MCF 10A (cell line): ENCODE measurements around the gene MAGI1. TPM values are rescaled to one million over a fixed set of nuclear protein-coding genes. Genes with fewer than 3 reads are reported as not detected.
"Not testable (repeated sequence)": the region's sequence is repeated elsewhere in the genome, so short reads cannot be mapped to it uniquely, and the experiment has no call there.

Experiments
- BruUV-seq: library from RNA; stranded (reverse); fragments of 400-500 nt; replicated peaks from 2 replicates; lab custom pipeline; 2021; lab: Mats Ljungman, UMichigan
- CTCF ChIA-PET: fragments of 300-600 bp; sonication (Branson Sonifier 250); formaldehyde crosslinking; extraction: SDS; loops from one replicate; lab custom pipeline; 2021; ENCODE audit warnings: antibody characterized with exemption, inconsistent platforms; lab: Yijun Ruan, JAX
- POLR2A ChIA-PET: fragments of 300-600, 350-650 bp; sonication (Branson Sonifier 250); formaldehyde crosslinking; extraction: SDS; loops from one replicate; lab custom pipeline; 2020; ENCODE audit warnings: antibody characterized with exemption, inconsistent platforms; lab: Yijun Ruan, JAX
- DNase-seq: peaks from one replicate; pipeline ENCODE4 v3.0.0-alpha.2; 2018; ENCODE audit not compliant: unreplicated experiment
- H3K27ac Mint-ChIP-seq: one replicate; pipeline ENCODE4 v1.8.0; 2022; ENCODE audit warnings: mild to moderate bottlenecking, low read depth, mixed read lengths; ENCODE audit not compliant: unreplicated experiment
- H3K27me3 Mint-ChIP-seq: one replicate; pipeline ENCODE4 v1.8.0; 2022; ENCODE audit warnings: mixed read lengths; ENCODE audit not compliant: insufficient read depth, unreplicated experiment
- H3K36me3 Mint-ChIP-seq: one replicate; pipeline ENCODE4 v1.8.0; 2022; ENCODE audit warnings: mild to moderate bottlenecking, moderate library complexity, mixed read lengths; ENCODE audit not compliant: insufficient read depth, unreplicated experiment
- H3K4me1 Mint-ChIP-seq: one replicate; pipeline ENCODE4 v1.8.0; 2022; ENCODE audit warnings: mixed read lengths; ENCODE audit not compliant: insufficient read depth, unreplicated experiment
- H3K4me3 Mint-ChIP-seq: one replicate; pipeline ENCODE4 v1.8.0; 2022; ENCODE audit warnings: mild to moderate bottlenecking, moderate library complexity, mixed read lengths; ENCODE audit not compliant: unreplicated experiment
- H3K9me3 Mint-ChIP-seq: one replicate; pipeline ENCODE4 v1.8.0; 2022; ENCODE audit warnings: mixed read lengths; ENCODE audit not compliant: unreplicated experiment
- intact Hi-C: fragments of 100-400 bp; cut with micrococcal nuclease; formaldehyde crosslinking; loops from 2 replicates; pipeline ENCODE4 v1.14.1; 2022
- total RNA-seq: library from RNA; stranded (reverse); gene quantifications from 2 replicates; pipeline ENCODE4 v1.2.3, GENCODE V29; 2022
- TF ChIP-seq, protein P1 (sequence below): fragments of 200-600 bp; IDR thresholded peaks from one replicate; pipeline ENCODE4 v1.8.0; 2022; ENCODE audit warnings: antibody characterized with exemption, mild to moderate bottlenecking; ENCODE audit not compliant: unreplicated experiment

The MAGI1 gene
- total RNA-seq, 1 experiment from 2014 or later, result 6.2 TPM

DNA sequence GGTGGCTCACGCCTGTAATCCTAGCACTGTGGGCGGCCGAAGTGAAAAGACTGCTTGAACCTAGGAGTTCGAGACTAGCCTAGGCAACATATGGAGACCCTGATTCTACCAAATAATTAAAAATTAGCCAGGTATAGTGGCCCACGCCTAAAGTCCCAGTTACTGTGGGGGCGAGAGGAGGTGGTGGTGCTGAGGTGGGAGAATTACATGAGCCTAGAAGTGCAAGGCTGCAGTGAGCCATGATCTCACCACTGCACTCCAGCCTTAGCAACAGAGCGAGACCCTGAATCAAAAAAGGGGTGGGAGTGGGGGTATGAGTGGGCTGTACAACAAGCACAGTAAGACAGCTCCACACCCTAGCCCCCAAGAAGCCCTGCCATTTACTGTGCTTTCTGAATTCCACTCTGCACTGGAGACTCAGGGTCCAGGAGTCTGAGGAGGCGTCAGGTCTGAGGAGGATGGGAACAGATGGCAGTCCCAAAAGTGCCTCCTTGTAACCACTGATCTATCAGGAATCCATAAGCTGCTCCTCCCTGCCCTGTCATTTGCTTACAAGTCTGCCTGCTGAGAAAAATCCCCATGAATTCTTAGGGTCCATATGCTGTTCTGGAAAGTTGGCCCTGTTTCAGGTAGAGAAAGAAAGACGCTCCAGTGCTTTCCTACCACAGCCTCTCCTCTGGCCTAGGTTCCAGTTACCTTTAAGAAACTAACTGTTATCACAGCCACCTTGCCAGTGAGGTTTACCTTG is 171.1 kb downstream of the MAGI1 start:
- DNase-seq, result no peak
- intact Hi-C loops, result no loop called here
- Mint-ChIP-seq H3K27me3 (no peaks in the 10 kb centered on the region), H3K27ac (no peak overlapping the region), H3K4me3 (no peak overlapping the region), H3K9me3 (no peaks in the 10 kb centered on the region), H3K36me3 (no peaks in the 10 kb centered on the region), H3K4me1 (peaks cover 11% of the 10 kb centered on the region)
- BruUV-seq, result no TSS peak
- TF ChIP-seq, protein P1, sequence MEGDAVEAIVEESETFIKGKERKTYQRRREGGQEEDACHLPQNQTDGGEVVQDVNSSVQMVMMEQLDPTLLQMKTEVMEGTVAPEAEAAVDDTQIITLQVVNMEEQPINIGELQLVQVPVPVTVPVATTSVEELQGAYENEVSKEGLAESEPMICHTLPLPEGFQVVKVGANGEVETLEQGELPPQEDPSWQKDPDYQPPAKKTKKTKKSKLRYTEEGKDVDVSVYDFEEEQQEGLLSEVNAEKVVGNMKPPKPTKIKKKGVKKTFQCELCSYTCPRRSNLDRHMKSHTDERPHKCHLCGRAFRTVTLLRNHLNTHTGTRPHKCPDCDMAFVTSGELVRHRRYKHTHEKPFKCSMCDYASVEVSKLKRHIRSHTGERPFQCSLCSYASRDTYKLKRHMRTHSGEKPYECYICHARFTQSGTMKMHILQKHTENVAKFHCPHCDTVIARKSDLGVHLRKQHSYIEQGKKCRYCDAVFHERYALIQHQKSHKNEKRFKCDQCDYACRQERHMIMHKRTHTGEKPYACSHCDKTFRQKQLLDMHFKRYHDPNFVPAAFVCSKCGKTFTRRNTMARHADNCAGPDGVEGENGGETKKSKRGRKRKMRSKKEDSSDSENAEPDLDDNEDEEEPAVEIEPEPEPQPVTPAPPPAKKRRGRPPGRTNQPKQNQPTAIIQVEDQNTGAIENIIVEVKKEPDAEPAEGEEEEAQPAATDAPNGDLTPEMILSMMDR, result no peak
- POLR2A ChIA-PET, result no interaction called here
- CTCF ChIA-PET, result interaction anchor here (0.6 kb wide), 1 partner anchor 1158 kb away, joined by 3 read pairs; no protein-coding TSS in a partner anchor

DNA sequence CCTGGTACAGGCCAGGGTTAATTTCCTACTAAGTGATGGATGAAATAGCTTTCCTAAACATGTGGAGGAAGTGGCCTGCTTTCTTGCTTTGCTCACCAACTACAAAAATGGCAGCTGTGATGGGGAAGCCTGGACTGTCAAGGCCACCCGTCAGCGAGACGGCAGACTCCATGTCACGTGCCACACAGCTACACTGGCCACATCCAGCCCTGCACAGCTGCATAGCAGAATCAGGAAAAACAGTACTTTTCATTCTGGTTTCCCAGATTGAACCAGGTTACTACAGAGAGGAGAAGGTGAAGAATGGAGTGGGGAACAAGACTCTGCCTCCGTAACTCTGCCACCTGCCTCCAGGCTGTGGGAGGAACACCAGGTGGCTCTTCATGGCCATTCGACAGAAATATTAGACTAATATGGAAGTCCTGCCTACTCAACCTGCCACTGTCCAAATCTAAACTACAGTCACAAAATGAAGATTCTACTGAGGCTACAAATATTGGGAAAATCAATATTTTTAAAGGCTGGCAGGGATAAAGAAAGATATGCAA is 174.3 kb downstream of the MAGI1 start:
- DNase-seq, result no peak
- ChIA-PET CTCF (no interaction called here), POLR2A (no interaction called here)
- H3K4me3 Mint-ChIP-seq, result no peak overlapping the region
- H3K36me3 Mint-ChIP-seq, result no peaks in the 10 kb centered on the region
- no peaks in the 10 kb centered on the region for H3K4me1 Mint-ChIP-seq
- intact Hi-C loops, result no loop called here
- no peaks in the 10 kb centered on the region for H3K9me3 Mint-ChIP-seq
- no peak overlapping the region for H3K27ac Mint-ChIP-seq
- H3K27me3 Mint-ChIP-seq, result no peaks in the 10 kb centered on the region
- TF ChIP-seq, protein P1, result no peak
- no TSS peak for BruUV-seq

DNA sequence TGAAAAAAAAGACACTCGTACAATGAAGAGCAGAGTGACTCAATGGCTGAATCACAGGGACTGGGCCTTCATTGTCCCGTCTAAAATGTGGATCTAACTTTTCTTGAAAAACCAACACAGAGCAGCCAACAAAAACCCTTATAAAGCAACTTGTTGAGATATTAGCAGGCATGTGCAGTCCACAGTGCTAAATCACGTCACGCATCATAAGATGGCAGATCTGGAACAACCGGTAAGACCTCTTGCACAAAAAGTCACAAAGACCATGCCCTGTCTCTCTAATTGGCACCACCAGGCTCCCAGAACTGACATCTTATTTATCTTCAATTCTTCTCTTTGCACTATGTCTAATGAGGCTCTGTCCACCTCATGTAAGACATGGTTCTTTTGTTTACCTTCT is 177.0 kb downstream of the MAGI1 start:
- no peaks in the 10 kb centered on the region for H3K36me3 Mint-ChIP-seq
- BruUV-seq, result no TSS peak
- no peaks in the 10 kb centered on the region for H3K9me3 Mint-ChIP-seq
- TF ChIP-seq, protein P1, result no peak
- H3K27ac Mint-ChIP-seq, result no peak overlapping the region
- ChIA-PET POLR2A (no interaction called here), CTCF (no interaction called here)
- intact Hi-C loops, result no loop called here
- DNase-seq, result no peak
- no peaks in the 10 kb centered on the region for H3K4me1 Mint-ChIP-seq
- no peak overlapping the region for H3K4me3 Mint-ChIP-seq
- H3K27me3 Mint-ChIP-seq, result no peaks in the 10 kb centered on the region

GRCh38 chr3:65859612-65860011 is 179.1 kb downstream of the MAGI1 start:
- H3K4me3 Mint-ChIP-seq, H3K27me3 Mint-ChIP-seq, H3K27ac Mint-ChIP-seq, H3K9me3 Mint-ChIP-seq, intact Hi-C loops, BruUV-seq, POLR2A ChIA-PET, DNase-seq, H3K36me3 Mint-ChIP-seq: not testable (repeated sequence)
- CTCF ChIA-PET, result interaction anchor here (0.5 kb wide), 1 partner anchor 11 kb away, joined by 4 read pairs; no protein-coding TSS in a partner anchor
- H3K4me1 Mint-ChIP-seq, result peaks cover 14% of the 10 kb centered on the region
